ENCODE measurements around the gene RECQL. TPM values are rescaled to one million over a fixed set of nuclear protein-coding genes. Genes with fewer than 3 reads are reported as not detected.

RECQL gene
- total RNA-seq, 1 donor from 2014 or later = 50.4 TPM

GRCh38 chr12:21545557-21545956, 44.1 kb upstream of the RECQL start:
- Histone ChIP-seq H3K4me2 (no peak overlapping the region), H3K27me3 (no peaks in the 10 kb centered on the region), H3K9ac (no peak overlapping the region), H3K27ac (no peak overlapping the region), H3K79me2 (ENCODE audit: low read depth) (no peaks in the 10 kb centered on the region), H2AFZ (replicated peaks) (no peak overlapping the region), H3K36me3 (no peaks in the 10 kb centered on the region), H3F3A (ENCODE audit: low read depth) (no peaks in the 10 kb centered on the region), H4K20me1 (ENCODE audit: low read depth) (no peaks in the 10 kb centered on the region), H3K4me1 (no peaks in the 10 kb centered on the region), H3K9me3 (ENCODE audit: low read depth) (no peaks in the 10 kb centered on the region), H3K4me3 (no peak overlapping the region)
- Mint-ChIP-seq H3K36me3 (no peaks in the 10 kb centered on the region), H3K4me1 (no peaks in the 10 kb centered on the region), H3K27ac (no peak overlapping the region), H3K9me3 (no peaks in the 10 kb centered on the region), H3K27me3 (ENCODE audit: insufficient read depth, low read depth) (peaks cover 4% of the 10 kb centered on the region), H3K4me3 (no peak overlapping the region)
- TF ChIP-seq CTCF (IDR thresholded peaks at IDR 0.05) (no peak), EZH2 (IDR thresholded peaks at IDR 0.05) (no peak), EZH2phosphoT487 (IDR thresholded peaks at IDR 0.05) (no peak)
- DNase-seq (ENCODE audit: low spot score) = no peak

- TF ChIP-seq CTCF (IDR thresholded peaks at IDR 0.05) (no peak), EZH2phosphoT487 (IDR thresholded peaks at IDR 0.05) (no peak), EZH2 (IDR thresholded peaks at IDR 0.05) (no peak)
- H3K4me1 ChIP-seq = no peaks in the 10 kb centered on the region
- H3K27ac Mint-ChIP-seq = peak overlapping the region; percentile 72
- H3K27me3 ChIP-seq = no peaks in the 10 kb centered on the region
- no peaks in the 10 kb centered on the region for H3K36me3 Mint-ChIP-seq
- no peak overlapping the region for H3K27ac ChIP-seq
- H3K9me3 ChIP-seq (ENCODE audit: low read depth) = no peaks in the 10 kb centered on the region
- H3K9me3 Mint-ChIP-seq = no peaks in the 10 kb centered on the region
- H3K4me1 Mint-ChIP-seq = no peaks in the 10 kb centered on the region
- no peak overlapping the region for H3K4me2 ChIP-seq
- no peaks in the 10 kb centered on the region for H3F3A ChIP-seq (ENCODE audit: low read depth)
- no peak overlapping the region for H3K4me3 ChIP-seq
- H3K4me3 Mint-ChIP-seq = no peak overlapping the region
- H2AFZ ChIP-seq (replicated peaks) = no peak overlapping the region
- H3K79me2 ChIP-seq (ENCODE audit: low read depth) = no peaks in the 10 kb centered on the region
- no peaks in the 10 kb centered on the region for H3K36me3 ChIP-seq
- no peak overlapping the region for H3K9ac ChIP-seq
- no peak for DNase-seq (ENCODE audit: low spot score)
- peaks cover 2% of the 10 kb centered on the region for H3K27me3 Mint-ChIP-seq (ENCODE audit: insufficient read depth, low read depth)
- no peaks in the 10 kb centered on the region for H4K20me1 ChIP-seq (ENCODE audit: low read depth)
Measured at GRCh38 chr12:21543151-21543550, 41.7 kb upstream of the RECQL start.

- no peak overlapping the region for H3K4me3 ChIP-seq
- H3K79me2 ChIP-seq (ENCODE audit: low read depth) = no peaks in the 10 kb centered on the region
- Mint-ChIP-seq H3K4me1 (no peaks in the 10 kb centered on the region), H3K4me3 (no peak overlapping the region), H3K27me3 (ENCODE audit: insufficient read depth, low read depth) (peaks cover 2% of the 10 kb centered on the region), H3K36me3 (no peaks in the 10 kb centered on the region), H3K9me3 (no peaks in the 10 kb centered on the region), H3K27ac (no peak overlapping the region)
- H3K4me1 ChIP-seq = no peaks in the 10 kb centered on the region
- TF ChIP-seq EZH2 (IDR thresholded peaks at IDR 0.05) = no peak
- no peak for TF ChIP-seq CTCF (IDR thresholded peaks at IDR 0.05)
- no peak for TF ChIP-seq EZH2phosphoT487 (IDR thresholded peaks at IDR 0.05)
- no peaks in the 10 kb centered on the region for H3F3A ChIP-seq (ENCODE audit: low read depth)
- no peaks in the 10 kb centered on the region for H4K20me1 ChIP-seq (ENCODE audit: low read depth)
- no peaks in the 10 kb centered on the region for H3K27me3 ChIP-seq
- H3K27ac ChIP-seq = no peak overlapping the region
- H2AFZ ChIP-seq (replicated peaks) = no peak overlapping the region
- no peak overlapping the region for H3K4me2 ChIP-seq
- H3K9ac ChIP-seq = no peak overlapping the region
- DNase-seq (ENCODE audit: low spot score) = no peak
- H3K9me3 ChIP-seq (ENCODE audit: low read depth) = no peaks in the 10 kb centered on the region
- H3K36me3 ChIP-seq = no peaks in the 10 kb centered on the region
Measured at GRCh38 chr12:21542403-21542802, 41.0 kb upstream of the RECQL start.

Measured in neural progenitor cell (in vitro differentiated cells).